ENCODE results near the gene UBA7.

UBA7 gene

DNA sequence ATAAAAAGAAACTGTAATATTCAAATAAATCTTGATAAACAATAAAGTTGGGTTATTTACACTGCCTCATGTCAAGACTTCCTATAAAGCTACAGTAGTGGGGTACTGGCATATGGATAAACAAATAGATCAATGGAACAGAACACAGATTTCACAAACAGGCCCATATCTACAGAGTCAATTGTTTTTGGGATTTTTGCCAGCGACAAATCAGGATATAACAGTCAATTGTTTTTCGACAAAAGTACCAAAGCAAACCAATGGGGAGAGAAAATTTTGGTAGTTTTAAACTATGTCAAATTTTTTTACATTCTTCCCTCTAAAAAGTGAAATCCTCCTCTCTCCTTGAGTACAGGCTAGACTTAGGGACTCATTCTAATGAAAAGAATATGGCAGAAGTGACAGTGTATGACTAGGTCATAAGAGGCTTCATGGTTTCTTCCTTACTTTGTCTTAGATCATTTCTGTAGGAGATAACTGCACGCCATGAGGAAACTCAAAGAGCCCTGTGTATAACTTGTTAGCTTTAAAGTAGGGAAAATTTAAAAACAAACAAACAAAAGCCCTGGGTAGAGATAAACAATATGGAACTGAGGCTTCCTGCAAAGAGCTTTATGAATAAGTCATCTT, 44.4 kb downstream of the UBA7 start:
- no peak for DNase-seq (ENCODE audit: insufficient read length, low spot score)
- no peak for FAIRE-seq
- TF ChIP-seq, protein P1, sequence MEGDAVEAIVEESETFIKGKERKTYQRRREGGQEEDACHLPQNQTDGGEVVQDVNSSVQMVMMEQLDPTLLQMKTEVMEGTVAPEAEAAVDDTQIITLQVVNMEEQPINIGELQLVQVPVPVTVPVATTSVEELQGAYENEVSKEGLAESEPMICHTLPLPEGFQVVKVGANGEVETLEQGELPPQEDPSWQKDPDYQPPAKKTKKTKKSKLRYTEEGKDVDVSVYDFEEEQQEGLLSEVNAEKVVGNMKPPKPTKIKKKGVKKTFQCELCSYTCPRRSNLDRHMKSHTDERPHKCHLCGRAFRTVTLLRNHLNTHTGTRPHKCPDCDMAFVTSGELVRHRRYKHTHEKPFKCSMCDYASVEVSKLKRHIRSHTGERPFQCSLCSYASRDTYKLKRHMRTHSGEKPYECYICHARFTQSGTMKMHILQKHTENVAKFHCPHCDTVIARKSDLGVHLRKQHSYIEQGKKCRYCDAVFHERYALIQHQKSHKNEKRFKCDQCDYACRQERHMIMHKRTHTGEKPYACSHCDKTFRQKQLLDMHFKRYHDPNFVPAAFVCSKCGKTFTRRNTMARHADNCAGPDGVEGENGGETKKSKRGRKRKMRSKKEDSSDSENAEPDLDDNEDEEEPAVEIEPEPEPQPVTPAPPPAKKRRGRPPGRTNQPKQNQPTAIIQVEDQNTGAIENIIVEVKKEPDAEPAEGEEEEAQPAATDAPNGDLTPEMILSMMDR (IDR thresholded peaks at IDR 0.05; ENCODE audit: insufficient read depth, missing control alignments) = no peak

DNA sequence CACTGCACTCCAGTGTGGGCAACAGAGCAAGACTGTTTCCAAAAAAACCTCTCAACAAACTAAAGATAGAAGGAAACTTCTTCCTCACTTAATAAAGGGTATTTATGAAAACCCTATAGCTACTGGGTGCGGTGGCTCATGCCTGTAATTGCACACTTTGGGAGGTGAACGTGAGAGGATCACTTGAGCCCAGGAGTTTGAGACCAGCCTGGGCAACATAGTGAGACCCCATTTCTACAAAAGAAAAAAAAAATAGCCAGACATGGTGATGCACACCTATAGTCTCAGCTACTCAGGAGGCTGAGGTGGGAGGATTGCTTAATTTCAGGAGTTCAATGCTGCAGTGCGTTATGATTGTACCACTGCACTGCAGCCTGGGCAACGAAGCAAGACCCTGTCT, 49.8 kb downstream of the UBA7 start:
- FAIRE-seq (no peak), DNase-seq (ENCODE audit: insufficient read length, low spot score) (no peak)
- TF ChIP-seq, protein P1 (IDR thresholded peaks at IDR 0.05; ENCODE audit: insufficient read depth, missing control alignments) = no peak

DNA sequence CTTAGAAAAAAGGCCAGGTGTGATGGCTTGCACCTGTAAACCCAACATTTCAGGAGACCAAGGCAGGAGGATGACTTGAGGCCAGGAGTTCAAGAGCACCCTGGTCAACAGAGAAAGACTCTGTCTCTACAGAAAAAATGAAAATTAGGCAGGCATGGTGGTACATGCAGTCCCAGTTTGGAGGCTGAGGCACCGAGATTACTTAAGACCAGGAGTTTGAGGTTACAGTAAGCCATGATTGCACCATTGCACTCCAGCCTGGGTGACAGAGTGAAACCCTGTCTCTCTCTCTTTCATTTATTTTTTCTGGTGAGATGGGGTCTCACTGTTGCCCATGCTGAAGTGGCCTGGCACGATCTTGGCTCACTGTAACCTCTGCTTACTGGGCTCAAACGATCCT, 52.1 kb downstream of the UBA7 start:
- TF ChIP-seq, protein P1 (IDR thresholded peaks at IDR 0.05; ENCODE audit: insufficient read depth, missing control alignments) = no peak
- no peak for FAIRE-seq
- no peak for DNase-seq (ENCODE audit: insufficient read length, low spot score)

DNA sequence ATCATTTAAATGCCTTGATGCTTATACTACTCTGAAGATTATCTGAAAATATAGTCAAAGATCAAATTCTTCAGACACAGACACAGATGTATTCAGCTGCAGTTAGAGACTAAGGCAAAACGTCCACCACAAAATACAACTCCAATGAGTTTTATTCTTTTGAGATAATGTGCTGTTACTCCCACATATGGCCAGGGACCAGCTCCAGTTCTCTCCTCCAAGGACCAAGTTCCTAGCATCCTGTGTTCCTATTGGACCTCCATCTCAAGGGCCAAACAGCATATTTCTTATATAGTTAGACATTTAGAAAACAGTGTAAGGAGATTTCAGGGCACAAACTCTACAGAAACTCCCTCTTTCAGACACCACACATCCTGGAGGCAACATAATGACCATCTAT, 54.5 kb downstream of the UBA7 start:
- DNase-seq (ENCODE audit: insufficient read length, low spot score) = no peak
- TF ChIP-seq, protein P1 (IDR thresholded peaks at IDR 0.05; ENCODE audit: insufficient read depth, missing control alignments) = no peak
- FAIRE-seq = no peak

DNA sequence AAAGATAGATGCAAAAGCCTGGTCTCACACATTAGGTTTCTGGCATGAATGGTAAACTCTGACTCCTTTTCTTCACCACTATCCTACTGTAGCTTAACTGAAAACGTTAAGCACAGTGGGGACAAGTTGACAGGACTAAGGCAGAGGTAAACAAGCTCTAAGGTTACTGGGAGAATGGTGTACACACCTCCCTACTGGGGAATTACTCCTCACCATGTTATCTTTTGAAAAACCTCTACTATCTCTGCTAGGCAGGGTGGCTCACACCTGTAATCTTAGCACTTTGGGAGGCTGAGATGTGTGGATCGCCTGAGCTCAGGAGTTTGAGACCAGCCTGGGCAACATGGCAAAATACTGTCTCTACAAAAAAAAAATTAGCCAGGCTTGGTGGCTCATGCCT, 56.6 kb downstream of the UBA7 start:
- FAIRE-seq = no peak
- DNase-seq (ENCODE audit: insufficient read length, low spot score) = no peak
- TF ChIP-seq, protein P1 (IDR thresholded peaks at IDR 0.05; ENCODE audit: insufficient read depth, missing control alignments) = no peak

DNA sequence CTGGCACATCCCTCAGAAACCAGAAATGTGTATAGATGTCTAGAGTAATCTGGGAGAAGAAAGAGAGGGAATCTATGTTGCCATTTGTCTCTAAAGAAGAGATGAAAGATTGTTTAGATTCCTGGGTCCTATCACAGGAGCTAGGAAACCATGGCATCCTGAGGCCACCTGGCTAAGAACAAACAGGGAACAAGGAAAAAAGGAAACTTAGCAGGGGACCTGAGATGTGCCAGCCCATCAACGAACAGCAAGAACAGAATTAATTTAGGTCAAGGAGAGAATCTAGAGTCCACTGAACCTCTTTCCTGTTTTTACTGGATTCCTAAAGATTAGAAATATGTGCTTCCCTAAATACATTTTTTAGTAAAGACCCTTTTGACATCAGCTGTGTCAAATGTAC, 57.7 kb downstream of the UBA7 start:
- TF ChIP-seq, protein P1 (IDR thresholded peaks at IDR 0.05; ENCODE audit: insufficient read depth, missing control alignments) = no peak
- DNase-seq (ENCODE audit: insufficient read length, low spot score) (no peak), FAIRE-seq (no peak)

All from D721Med (cell line).